WI38 (cell line): Measurements from ENCODE around the gene PTPRG.

Experiments used
- H3K4me3 ChIP-seq: 2 replicates; pipeline ENCODE4 v1.5.1; 2011; ENCODE audit warnings: low read depth, mild to moderate bottlenecking, control low read depth, low read length
- CTCF ChIP-seq: IDR thresholded peaks from 2 replicates; pipeline ENCODE4 v1.5.1; 2012; ENCODE audit warnings: low read depth, mild to moderate bottlenecking, control low read depth, low read length

Gene PTPRG

DNA sequence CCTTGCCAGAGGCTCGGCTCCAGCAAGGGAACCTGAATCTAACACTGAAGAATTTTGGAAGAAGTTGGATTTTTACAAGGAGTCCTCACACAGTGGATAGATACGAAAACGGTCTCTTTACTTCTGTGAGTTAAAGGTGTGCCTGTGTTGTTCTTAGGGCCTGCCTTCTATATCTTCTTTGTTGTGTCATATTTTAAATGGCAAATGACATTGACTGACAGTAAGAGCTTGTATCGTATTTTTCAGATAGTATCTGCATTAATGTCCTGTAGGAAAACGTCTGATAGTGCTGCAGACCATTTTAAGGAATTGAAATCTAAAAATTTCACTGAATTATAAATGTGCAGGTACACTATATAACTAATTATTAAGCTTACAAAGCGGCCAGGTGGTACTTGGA, 56.3 kb downstream of the PTPRG start:
- no peak for TF ChIP-seq CTCF
- no peak overlapping the region for H3K4me3 ChIP-seq

GRCh38 chr3:61618231-61618630, 56.9 kb downstream of the PTPRG start:
- no peak for TF ChIP-seq CTCF
- H3K4me3 ChIP-seq, result no peak overlapping the region

- TF ChIP-seq CTCF, result no peak
- no peak overlapping the region for H3K4me3 ChIP-seq
Observed at GRCh38 chr3:61618871-61619270, 57.5 kb downstream of the PTPRG start.

DNA sequence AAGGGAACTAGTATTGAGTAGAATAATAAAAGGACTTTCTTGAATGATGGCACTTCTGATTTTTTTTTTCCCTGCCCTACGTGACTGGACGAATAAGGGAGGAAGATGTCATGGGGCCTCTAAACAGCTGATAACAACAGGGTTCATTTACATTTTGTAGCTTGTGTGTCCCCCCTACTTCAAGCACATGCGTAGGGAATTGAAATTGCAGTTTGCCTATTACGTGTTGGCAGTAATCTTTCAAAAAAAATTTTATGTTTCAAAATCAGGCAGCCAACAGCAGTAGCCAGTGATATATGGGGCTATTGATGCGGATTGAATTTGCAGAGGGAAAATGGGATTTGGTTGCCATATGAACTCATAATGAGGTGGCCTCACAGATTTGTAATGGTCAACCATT, 58.7 kb downstream of the PTPRG start:
- no peak overlapping the region for H3K4me3 ChIP-seq
- TF ChIP-seq CTCF, result no peak

DNA sequence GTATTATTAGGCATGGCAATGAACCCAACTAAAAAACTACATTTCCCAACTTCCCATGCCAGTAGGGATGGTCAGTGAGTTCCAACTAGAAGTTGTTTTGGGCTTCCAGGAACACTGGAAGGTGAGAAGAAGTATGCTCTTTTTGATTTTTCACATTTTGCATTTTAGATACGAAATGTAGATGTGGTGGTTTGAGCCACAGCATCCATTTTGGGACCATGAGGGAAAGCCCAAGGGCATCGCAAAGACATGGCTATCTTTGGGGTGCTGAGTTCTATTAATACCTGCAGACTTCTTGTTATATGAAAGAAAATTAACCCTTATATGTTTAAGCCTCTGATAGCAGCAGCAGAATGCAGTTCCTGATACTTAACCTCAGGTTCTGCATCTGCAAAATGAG, 62.9 kb downstream of the PTPRG start:
- no peak for TF ChIP-seq CTCF
- no peak overlapping the region for H3K4me3 ChIP-seq

GRCh38 chr3:61625429-61625828, 64.1 kb downstream of the PTPRG start:
- TF ChIP-seq CTCF, result no peak

GRCh38 chr3:61626484-61626883, 65.1 kb downstream of the PTPRG start:
- TF ChIP-seq CTCF, result no peak
- no peak overlapping the region for H3K4me3 ChIP-seq

More at GRCh38 chr3:61625429-61625828, 64.1 kb downstream of the PTPRG start:
- no peak overlapping the region for H3K4me3 ChIP-seq
